ENCODE measurements around the gene SCRN3.

GRCh38 chr2:174442546-174443510 is 47.3 kb downstream of the SCRN3 start:
- no peak for TF ChIP-seq CTCF (optimal IDR thresholded peaks at IDR 0.05 in 1 of 3, IDR thresholded peaks at IDR 0.05 in 1 of 3, conservative IDR thresholded peaks at IDR 0.05 in 1 of 3; ENCODE audit: extremely low read depth in 1 of 3, insufficient read depth in 2 of 3, low read length in 3 of 3)
- TF ChIP-seq EZH2 (IDR thresholded peaks at IDR 0.05; ENCODE audit: low read length) = no peak
